Esophagus muscularis mucosa (tissue), 4 donors: ENCODE measurements around the gene DAPP1.

Source experiments
- EP300 ChIP-seq: sonication (generic); formaldehyde crosslinking; IDR thresholded peaks from one replicate; pipeline ENCODE4 v1.6.1; 2017; ENCODE audit warnings: antibody characterized with exemption
- POLR2A ChIP-seq: fragments of 450-650 bp; IDR thresholded peaks from one replicate; pipeline ENCODE4 v1.6.1; 2017; ENCODE audit warnings: antibody characterized with exemption, moderate library complexity, mild to moderate bottlenecking, low read depth
- POLR2AphosphoS5 ChIP-seq, 2 donors: sonication (generic); formaldehyde crosslinking; IDR thresholded peaks; one replicate each; pipeline ENCODE4 v1.6.1; 2017; ENCODE audit warnings: antibody characterized with exemption in 2 of 2
- TF ChIP-seq, protein P1 (sequence below), 3 experiments: fragments of 200-600 bp in 2 of 3; fragments of 450-650 bp in 1 of 3; sonication (generic) in 2 of 3; IDR thresholded peaks; one replicate each; pipeline ENCODE4 v1.5.1; 2017 to 2019; ENCODE audit warnings: antibody characterized with exemption in 3 of 3, mild to moderate bottlenecking in 2 of 3, moderate library complexity in 1 of 3

DNA sequence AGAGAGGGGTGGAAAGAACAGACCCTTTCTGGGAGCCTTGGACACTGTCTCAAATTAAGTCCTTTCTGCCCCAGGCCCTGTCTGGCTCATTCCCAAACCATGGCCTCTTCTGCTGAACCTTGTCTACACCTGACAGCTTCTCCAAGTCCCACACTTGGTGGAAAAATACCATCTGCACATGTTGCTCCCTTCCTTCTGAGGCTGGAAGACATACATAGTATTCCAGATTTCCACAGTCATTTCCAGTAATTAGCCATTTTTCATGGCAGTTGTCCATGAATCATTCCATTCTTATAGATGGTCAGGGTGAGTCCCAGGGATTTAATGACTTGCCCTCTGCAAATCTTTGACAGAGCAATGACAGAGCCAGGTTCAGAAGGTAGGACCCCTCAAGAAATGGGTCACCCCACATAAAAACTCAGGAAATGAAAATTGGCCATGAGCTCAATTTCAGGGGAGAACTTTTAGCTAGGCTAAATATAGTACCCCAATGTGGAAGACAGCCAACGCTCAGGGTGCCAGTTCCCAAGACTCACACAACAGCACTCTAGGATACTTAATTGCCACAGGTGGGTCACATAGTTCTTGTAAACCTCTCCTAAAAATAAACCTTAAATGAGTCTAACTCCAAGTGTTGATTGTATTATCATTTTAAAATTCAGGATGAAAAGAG is 16.2 kb upstream of the DAPP1 start:
- TF ChIP-seq, protein P1, sequence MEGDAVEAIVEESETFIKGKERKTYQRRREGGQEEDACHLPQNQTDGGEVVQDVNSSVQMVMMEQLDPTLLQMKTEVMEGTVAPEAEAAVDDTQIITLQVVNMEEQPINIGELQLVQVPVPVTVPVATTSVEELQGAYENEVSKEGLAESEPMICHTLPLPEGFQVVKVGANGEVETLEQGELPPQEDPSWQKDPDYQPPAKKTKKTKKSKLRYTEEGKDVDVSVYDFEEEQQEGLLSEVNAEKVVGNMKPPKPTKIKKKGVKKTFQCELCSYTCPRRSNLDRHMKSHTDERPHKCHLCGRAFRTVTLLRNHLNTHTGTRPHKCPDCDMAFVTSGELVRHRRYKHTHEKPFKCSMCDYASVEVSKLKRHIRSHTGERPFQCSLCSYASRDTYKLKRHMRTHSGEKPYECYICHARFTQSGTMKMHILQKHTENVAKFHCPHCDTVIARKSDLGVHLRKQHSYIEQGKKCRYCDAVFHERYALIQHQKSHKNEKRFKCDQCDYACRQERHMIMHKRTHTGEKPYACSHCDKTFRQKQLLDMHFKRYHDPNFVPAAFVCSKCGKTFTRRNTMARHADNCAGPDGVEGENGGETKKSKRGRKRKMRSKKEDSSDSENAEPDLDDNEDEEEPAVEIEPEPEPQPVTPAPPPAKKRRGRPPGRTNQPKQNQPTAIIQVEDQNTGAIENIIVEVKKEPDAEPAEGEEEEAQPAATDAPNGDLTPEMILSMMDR (IDR thresholded peaks at IDR 0.05): no peak
- TF ChIP-seq POLR2AphosphoS5 (IDR thresholded peaks at IDR 0.05) (no peak), EP300 (no peak), POLR2A (no peak)
